K562 (cell line): ENCODE data around the gene GPN1. TPM values are rescaled to one million over a fixed set of nuclear protein-coding genes. Genes with fewer than 3 reads are reported as not detected.

Experiments
- ATAC-seq: fragments of 200-7000 bp; cut with Tn5 transposase; 3 replicates; pipeline ENCODE4 v1.9.1; 2020; ENCODE audit warnings: moderate library complexity
- BruUV-seq: library from RNA; stranded (reverse); fragments of 400-500 nt; replicated peaks from 2 replicates; lab custom pipeline; 2021; lab: Mats Ljungman, UMichigan
- CTCF ChIA-PET: fragments of 300-600 bp; formaldehyde crosslinking; extraction: SDS; loops from one replicate; lab custom pipeline; 2021; ENCODE audit warnings: low intra/inter-chr PET ratio; lab: Yijun Ruan, JAX
- POLR2A ChIA-PET: fragments of 300-600, 350-650 bp; sonication (Branson Sonifier 250); formaldehyde crosslinking; extraction: SDS; loops from one replicate; lab custom pipeline; 2021; ENCODE audit warnings: antibody characterized with exemption, inconsistent platforms; lab: Yijun Ruan, JAX
- DNase-seq, 4 experiments: peaks; one replicate each; pipeline versions ENCODE4 v3.0.0 to v3.0.0-alpha.2; 2011 to 2018; ENCODE audit warnings: low spot score in 3 of 4, mixed read lengths in 3 of 4; ENCODE audit errors: extremely low read depth in 1 of 4
- FAIRE-seq: peaks from 2 replicates; lab custom pipeline; 2011; peaks lifted over from hg19 to GRCh38; lab: Jason Lieb, UNC
- H2AFZ ChIP-seq: 2 replicates; pipeline ENCODE4 v1.6.0; 2011; ENCODE audit warnings: low read depth, low read length, control low read depth, inconsistent platforms
- H3K27ac ChIP-seq: fragments of 200-600 bp; 3 replicates; pipeline ENCODE4 v1.8.0; 2011; ENCODE audit warnings: low read depth, mild to moderate bottlenecking, control low read depth, inconsistent platforms, low read length, moderate library complexity, mixed read lengths; ENCODE audit errors: extremely low read depth
- H3K27me3 ChIP-seq, 2 experiments: fragments of 300-600 bp in 1 of 2; 2 replicates in 1 of 2; 3 replicates in 1 of 2; pipeline versions ENCODE4 v1.6.0 to v1.8.0; 2011; ENCODE audit warnings: inconsistent platforms in 2 of 2, low read length in 2 of 2, mild to moderate bottlenecking in 1 of 2, mixed read lengths in 1 of 2, moderate library complexity in 1 of 2; ENCODE audit not compliant: control insufficient read depth in 2 of 2, insufficient read depth in 2 of 2
- H3K36me3 ChIP-seq: fragments of 300-600 bp; 3 replicates; pipeline ENCODE4 v1.8.0; 2011; ENCODE audit warnings: mild to moderate bottlenecking, low read length, inconsistent platforms; ENCODE audit not compliant: control insufficient read depth, insufficient read depth
- H3K4me1 ChIP-seq, 2 experiments: fragments of 200-600 bp in 1 of 2; replicated peaks in 1 of 2; 2 replicates in 1 of 2; 3 replicates in 1 of 2; pipeline versions ENCODE4 v1.5.1 to v1.8.0; 2011; ENCODE audit warnings: inconsistent platforms in 2 of 2, low read length in 2 of 2, mild to moderate bottlenecking in 1 of 2, mixed read lengths in 1 of 2, moderate library complexity in 1 of 2; ENCODE audit not compliant: control insufficient read depth in 2 of 2, insufficient read depth in 2 of 2
- H3K4me2 ChIP-seq: 2 replicates; pipeline ENCODE4 v1.6.1; 2011; ENCODE audit warnings: low read length, control low read depth, inconsistent platforms, mixed read lengths; ENCODE audit not compliant: insufficient read depth
- H3K4me3 ChIP-seq: fragments of 200-600 bp; sonication (generic), shearing (Covaris generic); 2 replicates; pipeline ENCODE4 v1.5.1; 2016; ENCODE audit warnings: control low read depth, inconsistent platforms
- H3K79me2 ChIP-seq: fragments of 200-600 bp; 3 replicates; pipeline ENCODE4 v1.8.0; 2011; ENCODE audit warnings: low read length, inconsistent platforms; ENCODE audit not compliant: control insufficient read depth, insufficient read depth
- H3K9ac ChIP-seq, 2 experiments: 2 replicates each; pipeline versions ENCODE4 v1.6.0 to v1.6.1; 2011; ENCODE audit warnings: low read depth in 2 of 2, low read length in 2 of 2, control low read depth in 1 of 2, inconsistent platforms in 1 of 2, mild to moderate bottlenecking in 1 of 2, mixed read lengths in 1 of 2; ENCODE audit not compliant: insufficient read depth in 1 of 2
- H3K9me1 ChIP-seq: one replicate; pipeline ENCODE4 v1.6.0; 2011; ENCODE audit warnings: inconsistent platforms, mild to moderate bottlenecking, low read length, moderate library complexity; ENCODE audit not compliant: control insufficient read depth, insufficient read depth
- H3K9me3 ChIP-seq: replicated peaks from 2 replicates; pipeline ENCODE4 v1.5.1; 2011; ENCODE audit warnings: low read depth, low read length, inconsistent platforms; ENCODE audit not compliant: control insufficient read depth, insufficient read depth
- H4K20me1 ChIP-seq: replicated peaks from 2 replicates; pipeline ENCODE4 v1.6.1; 2011; ENCODE audit warnings: low read length, inconsistent platforms, mixed read lengths; ENCODE audit not compliant: control insufficient read depth, insufficient read depth
- BHLHE40 ChIP-seq: IDR thresholded peaks from 2 replicates; pipeline ENCODE4 v1.6.1; 2011; ENCODE audit warnings: low read length, improper control_type of control experiment
- TRIM25 ChIP-seq: fragments of 450-650 bp; IDR thresholded peaks from 2 replicates; pipeline ENCODE4 v1.7.0; 2016; ENCODE audit warnings: borderline replicate concordance
- in situ Hi-C: fragments of 300-500 bp; cut with MboI; formaldehyde crosslinking; loops from 4 replicates; pipeline ENCODE4 v1.15.0; 2018; ENCODE audit warnings: inconsistent platforms, mixed read lengths
- intact Hi-C: fragments of 100-400 bp; cut with micrococcal nuclease; formaldehyde crosslinking; loops from 2 replicates; pipeline ENCODE4 v1.14.2; 2022
- polyA plus RNA-seq, 8 experiments: library from polyadenylated mRNA; depleted of rRNA in 4 of 8; stranded (reverse) in 5 of 8; unstranded in 3 of 8; fragments of >200 nt; fragmentation: Nextera tagmentation in 2 of 8; fragmentation: Illumina TruSeq in 1 of 8; extraction: Ambion mirVana in 2 of 8; extraction: Trizol in 1 of 8; gene quantifications; 2 replicates each; pipeline versions ENCODE4 v1.2.1 to v1.2.3, GENCODE V29; 2011 to 2014; ENCODE audit warnings: inconsistent platforms in 1 of 8, missing spikeins in 1 of 8
- total RNA-seq, 7 experiments: library from RNA; depleted of rRNA in 6 of 7; stranded (reverse); fragments of >200 nt in 6 of 7; fragmentation: Illumina TruSeq in 2 of 7; extraction: Trizol in 2 of 7; gene quantifications; 2 replicates each; pipeline versions ENCODE4 v1.2.1 to v1.2.3, GENCODE V29; 2011 to 2021; ENCODE audit warnings: low replicate concordance in 1 of 7
- TF ChIP-seq, protein P1 (sequence below), 2 experiments: IDR thresholded peaks; 2 replicates each; pipeline ENCODE4 v1.6.1; 2011; ENCODE audit warnings: borderline replicate concordance in 1 of 2, control low read depth in 1 of 2, low read depth in 1 of 2, low read length in 1 of 2, mild to moderate bottlenecking in 1 of 2, mixed read lengths in 1 of 2, moderate library complexity in 1 of 2; ENCODE audit not compliant: insufficient read depth in 1 of 2, insufficient read length in 1 of 2, poor library complexity in 1 of 2, severe bottlenecking in 1 of 2; ENCODE audit errors: extremely low read depth in 1 of 2

Gene GPN1
- total and polyA plus RNA-seq, 9 of the 15 experiments (the other 6 are each of a cell fraction or from before 2014, with no cell fraction given), result 23.4 to 171 (median 48.2) TPM

DNA sequence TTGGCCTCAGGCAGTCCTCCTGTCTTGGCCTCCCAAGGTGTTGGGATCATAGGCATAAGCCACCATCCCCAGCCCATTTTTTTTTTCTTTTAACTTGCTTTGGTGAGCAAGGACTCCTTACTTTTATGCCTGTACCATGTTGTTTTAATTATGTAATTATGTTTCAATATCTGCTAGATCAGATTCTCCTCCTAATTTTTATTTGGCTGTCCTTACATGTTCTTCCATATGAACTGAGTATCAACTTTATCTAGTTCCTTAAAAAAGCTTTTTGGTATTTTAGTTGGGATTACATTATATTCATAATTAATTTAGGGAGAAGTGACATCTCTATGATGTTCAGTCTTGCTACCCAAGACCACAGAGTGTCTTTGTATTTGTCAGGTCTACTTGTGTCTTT lies 16.3 kb downstream of the GPN1 start:
- Histone ChIP-seq H3K4me2 (no peak overlapping the region), H2AFZ (no peak overlapping the region), H3K79me2 (no peaks in the 10 kb centered on the region), H3K27ac (no peak overlapping the region), H4K20me1 (no peaks in the 10 kb centered on the region), H3K36me3 (peaks cover 77% of the 10 kb centered on the region), H3K4me3 (no peak overlapping the region), H3K9me3 (no peaks in the 10 kb centered on the region), H3K27me3 (no peaks in the 10 kb centered on the region), H3K9ac (no peak overlapping the region), H3K9me1 (no peaks in the 10 kb centered on the region), H3K4me1 (peaks cover 0 to 6% of the 10 kb centered on the region in 2 experiments; a peak in 3 of 5 replicates)
- no peak for FAIRE-seq
- intact Hi-C loops, result no loop called here
- TF ChIP-seq, protein P1, sequence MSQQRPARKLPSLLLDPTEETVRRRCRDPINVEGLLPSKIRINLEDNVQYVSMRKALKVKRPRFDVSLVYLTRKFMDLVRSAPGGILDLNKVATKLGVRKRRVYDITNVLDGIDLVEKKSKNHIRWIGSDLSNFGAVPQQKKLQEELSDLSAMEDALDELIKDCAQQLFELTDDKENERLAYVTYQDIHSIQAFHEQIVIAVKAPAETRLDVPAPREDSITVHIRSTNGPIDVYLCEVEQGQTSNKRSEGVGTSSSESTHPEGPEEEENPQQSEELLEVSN (IDR thresholded peaks at IDR 0.05; ENCODE audit: borderline replicate concordance in 1 of 2, extremely low read depth in 1 of 2, insufficient read depth in 1 of 2, insufficient read length in 1 of 2, low read depth in 1 of 2, low read length in 1 of 2, poor library complexity in 1 of 2, severe bottlenecking in 1 of 2), result no peak
- TF ChIP-seq BHLHE40 (no peak), TRIM25 (no peak)
- no peak for ATAC-seq
- DNase-seq, result no peak
- ChIA-PET POLR2A (interaction anchor here (0.6 to 2.0 kb wide), 4 partner anchors 14 to 216 kb away, joined by 3 to 5 read pairs (median 3); no protein-coding TSS in a partner anchor), CTCF (no interaction called here)
- no TSS peak for BruUV-seq
- in situ Hi-C loops, result no loop called here
